Measurements from ENCODE around the gene BRD9. TPM values are rescaled to one million over a fixed set of nuclear protein-coding genes. Genes with fewer than 3 reads are reported as not detected.
"Not testable (repeated sequence)": the region's sequence is repeated elsewhere in the genome, so short reads cannot be mapped to it uniquely, and the experiment has no call there.

Gene BRD9
- total RNA-seq, 1 donor from 2014 or later: 23.6 TPM

DNA sequence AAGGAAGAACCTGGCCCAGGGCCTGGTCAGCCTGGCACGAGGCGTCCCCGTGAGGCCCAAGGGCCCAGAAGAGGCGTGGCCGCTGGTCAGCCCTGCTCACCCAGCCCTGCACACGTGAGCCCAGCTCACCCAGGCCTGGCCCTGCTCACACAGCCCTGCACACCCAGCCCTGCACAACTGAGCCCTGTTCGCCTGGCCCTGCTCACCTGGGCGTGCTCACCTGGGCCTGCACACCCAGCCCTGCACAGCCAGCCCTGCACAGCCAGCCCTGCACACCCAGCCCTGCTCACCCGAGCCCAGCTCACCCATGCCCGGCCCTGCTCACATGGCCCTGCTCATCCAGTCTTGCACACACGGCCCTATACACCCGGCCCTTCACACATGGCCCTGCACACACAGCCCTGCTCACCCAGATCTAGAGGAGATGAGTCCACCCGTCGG lies 43.9 kb downstream of the BRD9 start:
- intact Hi-C loops (cut with micrococcal nuclease): no loop called here
- Histone ChIP-seq H3K27ac (replicated peaks) (peak overlapping the region; percentile 72), H3K27me3 (ENCODE audit: low read depth) (peaks cover 16% of the 10 kb centered on the region), H3K4me1 (peaks cover 10% of the 10 kb centered on the region), H3K9me3 (replicated peaks) (no peaks in the 10 kb centered on the region), H3K36me3 (no peaks in the 10 kb centered on the region), H3K4me3 (peak overlapping the region; percentile 63)
- peak; percentile 22 for DNase-seq
- TF ChIP-seq, protein P1, sequence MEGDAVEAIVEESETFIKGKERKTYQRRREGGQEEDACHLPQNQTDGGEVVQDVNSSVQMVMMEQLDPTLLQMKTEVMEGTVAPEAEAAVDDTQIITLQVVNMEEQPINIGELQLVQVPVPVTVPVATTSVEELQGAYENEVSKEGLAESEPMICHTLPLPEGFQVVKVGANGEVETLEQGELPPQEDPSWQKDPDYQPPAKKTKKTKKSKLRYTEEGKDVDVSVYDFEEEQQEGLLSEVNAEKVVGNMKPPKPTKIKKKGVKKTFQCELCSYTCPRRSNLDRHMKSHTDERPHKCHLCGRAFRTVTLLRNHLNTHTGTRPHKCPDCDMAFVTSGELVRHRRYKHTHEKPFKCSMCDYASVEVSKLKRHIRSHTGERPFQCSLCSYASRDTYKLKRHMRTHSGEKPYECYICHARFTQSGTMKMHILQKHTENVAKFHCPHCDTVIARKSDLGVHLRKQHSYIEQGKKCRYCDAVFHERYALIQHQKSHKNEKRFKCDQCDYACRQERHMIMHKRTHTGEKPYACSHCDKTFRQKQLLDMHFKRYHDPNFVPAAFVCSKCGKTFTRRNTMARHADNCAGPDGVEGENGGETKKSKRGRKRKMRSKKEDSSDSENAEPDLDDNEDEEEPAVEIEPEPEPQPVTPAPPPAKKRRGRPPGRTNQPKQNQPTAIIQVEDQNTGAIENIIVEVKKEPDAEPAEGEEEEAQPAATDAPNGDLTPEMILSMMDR (IDR thresholded peaks at IDR 0.05; ENCODE audit: borderline replicate concordance): no peak

DNA sequence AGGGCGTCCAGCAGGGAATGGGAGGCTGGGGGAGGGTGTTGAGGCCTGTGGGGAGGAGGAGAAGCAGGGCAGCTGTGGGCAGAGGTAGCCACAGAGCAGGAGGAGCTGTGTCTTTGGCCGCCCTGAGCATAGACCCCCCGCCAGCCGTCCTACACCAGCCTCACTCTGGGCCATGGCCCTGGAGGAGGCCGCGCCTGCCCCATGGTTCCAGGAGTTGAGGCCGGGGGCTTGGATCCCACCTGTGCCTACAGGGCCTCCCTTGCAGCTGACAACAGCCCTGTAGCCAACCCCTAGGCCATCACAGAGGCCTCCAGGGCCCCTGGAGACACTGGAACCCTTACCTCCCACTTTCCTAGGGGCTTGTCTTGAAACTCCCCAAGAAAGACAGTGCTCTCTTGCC lies 44.9 kb downstream of the BRD9 start:
- Histone ChIP-seq H3K4me1 (peaks cover 10% of the 10 kb centered on the region), H3K27me3 (ENCODE audit: low read depth) (peaks cover 16% of the 10 kb centered on the region)
- H3K4me3 ChIP-seq; H3K27ac ChIP-seq (replicated peaks); H3K9me3 ChIP-seq (replicated peaks); intact Hi-C loops (cut with micrococcal nuclease); DNase-seq; H3K36me3 ChIP-seq: not testable (repeated sequence)

DNA sequence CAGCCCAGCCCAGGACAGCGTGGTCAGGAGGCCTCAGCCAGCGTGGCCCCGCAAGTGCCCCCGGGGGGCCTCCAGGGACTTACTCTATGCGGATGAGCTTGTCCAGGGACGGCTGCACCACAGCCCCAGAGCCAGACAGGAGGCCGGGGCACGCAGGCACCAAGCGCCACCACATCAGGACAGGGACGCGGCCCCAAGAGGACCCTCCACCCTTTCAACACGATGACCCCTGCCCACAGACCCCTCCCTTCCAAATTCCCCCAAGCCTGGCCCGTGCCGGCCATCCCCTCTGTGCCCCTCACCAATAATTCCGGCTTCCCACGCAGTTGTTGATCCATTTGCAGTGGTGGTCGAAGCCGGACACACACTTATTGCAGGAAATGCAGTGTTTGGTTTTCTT lies 45.4 kb downstream of the BRD9 start:
- H3K4me3 ChIP-seq; intact Hi-C loops (cut with micrococcal nuclease); H3K36me3 ChIP-seq; DNase-seq; H3K9me3 ChIP-seq (replicated peaks); H3K27ac ChIP-seq (replicated peaks): not testable (repeated sequence)
- Histone ChIP-seq H3K27me3 (ENCODE audit: low read depth) (peaks cover 16% of the 10 kb centered on the region), H3K4me1 (peaks cover 10% of the 10 kb centered on the region)

DNA sequence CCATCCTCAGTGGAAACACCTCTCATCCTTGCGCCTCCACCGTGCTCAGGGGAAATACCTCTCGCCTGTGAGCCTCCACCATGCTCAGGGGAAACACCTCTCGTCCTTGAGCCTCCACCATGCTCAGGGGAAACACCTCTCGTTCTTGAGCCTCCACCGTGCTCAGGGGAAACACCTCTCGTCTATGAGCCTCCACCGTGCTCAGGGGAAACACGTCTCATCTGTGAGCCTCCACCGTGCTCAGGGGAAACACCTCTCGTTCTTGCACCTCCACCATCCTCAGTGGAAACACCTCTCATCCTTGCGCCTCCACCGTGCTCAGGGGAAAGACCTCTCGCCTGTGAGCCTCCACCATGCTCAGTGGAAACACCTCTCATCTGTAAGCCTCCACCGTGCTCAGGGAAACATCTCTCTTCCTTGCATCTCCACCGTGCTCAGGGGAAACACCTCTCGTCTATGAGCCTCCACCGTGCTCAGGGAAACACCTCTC lies 46.0 kb downstream of the BRD9 start:
- intact Hi-C loops (cut with micrococcal nuclease); H3K27ac ChIP-seq (replicated peaks); DNase-seq; H3K36me3 ChIP-seq; H3K9me3 ChIP-seq (replicated peaks); H3K4me3 ChIP-seq: not testable (repeated sequence)
- H3K4me1 ChIP-seq: peaks cover 10% of the 10 kb centered on the region
- H3K27me3 ChIP-seq (ENCODE audit: low read depth): peaks cover 16% of the 10 kb centered on the region

DNA sequence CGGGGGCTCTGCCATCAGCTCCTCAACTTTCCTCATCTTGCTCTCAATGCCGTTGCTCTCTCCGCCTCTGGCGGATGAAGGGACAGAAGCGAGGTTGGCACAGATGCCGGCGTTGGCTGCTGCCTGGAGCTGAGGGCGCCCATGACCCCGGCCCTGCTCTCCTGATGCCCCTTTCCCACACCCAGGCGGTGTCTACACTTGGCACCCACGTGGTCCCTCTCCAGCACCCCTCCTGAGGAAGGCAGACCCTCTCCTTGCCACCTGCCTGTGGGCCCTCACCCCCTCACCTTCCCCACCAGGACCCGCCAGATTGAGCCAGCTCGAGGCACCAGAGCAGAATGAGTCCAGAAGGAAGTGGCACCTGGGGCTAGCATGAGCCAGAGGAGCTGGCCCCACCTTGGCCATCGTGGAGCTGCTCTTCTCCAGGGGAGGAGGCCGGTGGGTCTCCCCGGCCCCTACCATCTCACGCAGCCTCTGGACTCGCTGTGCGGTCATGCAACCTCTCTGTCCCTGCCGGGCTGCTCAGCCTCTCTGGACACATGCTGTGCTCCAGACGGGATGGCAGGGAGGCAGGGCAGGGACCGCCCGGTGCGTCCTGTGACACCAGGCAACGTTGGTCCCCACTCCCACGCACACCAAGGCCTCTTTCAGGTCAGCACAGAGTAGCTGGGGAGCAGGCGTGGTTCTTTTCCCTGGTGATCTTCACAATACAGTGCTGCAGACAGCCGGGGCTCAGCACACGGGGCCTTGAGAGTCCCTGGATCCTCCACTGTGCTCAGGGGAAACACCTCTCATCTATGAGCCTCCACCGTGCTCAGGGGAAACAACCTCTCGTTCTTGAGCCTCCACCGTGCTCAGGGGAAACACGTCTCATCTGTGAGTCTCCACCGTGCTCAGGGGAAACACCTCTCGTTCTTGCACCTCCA lies 46.7 kb downstream of the BRD9 start:
- DNase-seq; H3K36me3 ChIP-seq; intact Hi-C loops (cut with micrococcal nuclease); H3K27ac ChIP-seq (replicated peaks); H3K9me3 ChIP-seq (replicated peaks); H3K4me3 ChIP-seq: not testable (repeated sequence)
- H3K4me1 ChIP-seq: peaks cover 10% of the 10 kb centered on the region
- peaks cover 15% of the 10 kb centered on the region for H3K27me3 ChIP-seq (ENCODE audit: low read depth)

DNA sequence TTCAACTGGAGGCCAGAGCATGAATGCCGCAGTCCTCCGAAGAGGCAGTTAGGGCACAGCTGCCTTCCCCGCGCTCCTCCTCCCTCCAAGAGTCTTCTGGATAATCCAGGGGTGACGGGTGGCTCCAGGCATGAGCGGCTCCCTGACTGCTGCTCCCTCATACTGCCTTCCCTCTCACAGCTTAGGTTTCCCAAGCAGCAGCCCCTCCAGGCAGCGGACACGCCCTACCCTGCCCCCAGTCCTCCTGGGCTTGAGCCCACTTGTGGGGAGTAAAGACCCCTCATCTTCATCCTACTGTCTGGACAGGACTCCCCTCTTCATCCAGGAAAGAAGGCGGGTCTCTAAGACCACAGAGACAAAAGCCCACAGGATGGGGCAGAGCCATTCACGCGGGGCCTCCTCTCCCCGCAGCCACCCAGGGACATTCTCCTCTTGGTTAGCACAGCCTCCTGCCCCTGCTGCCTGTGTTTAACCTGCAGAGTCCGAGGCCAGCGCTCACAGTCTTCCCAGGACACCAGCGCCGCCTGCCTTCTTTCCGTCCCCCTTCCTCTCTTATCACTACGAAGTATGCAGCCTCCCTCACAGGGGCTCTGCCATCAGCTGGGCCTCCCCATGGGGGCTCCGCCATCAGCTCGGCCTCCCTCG lies 47.4 kb downstream of the BRD9 start:
- H3K9me3 ChIP-seq (replicated peaks); H3K4me3 ChIP-seq; H3K4me1 ChIP-seq; H3K27me3 ChIP-seq (ENCODE audit: low read depth); H3K36me3 ChIP-seq; H3K27ac ChIP-seq (replicated peaks); intact Hi-C loops (cut with micrococcal nuclease): not testable (repeated sequence)
- peak; percentile 13 for DNase-seq

DNA sequence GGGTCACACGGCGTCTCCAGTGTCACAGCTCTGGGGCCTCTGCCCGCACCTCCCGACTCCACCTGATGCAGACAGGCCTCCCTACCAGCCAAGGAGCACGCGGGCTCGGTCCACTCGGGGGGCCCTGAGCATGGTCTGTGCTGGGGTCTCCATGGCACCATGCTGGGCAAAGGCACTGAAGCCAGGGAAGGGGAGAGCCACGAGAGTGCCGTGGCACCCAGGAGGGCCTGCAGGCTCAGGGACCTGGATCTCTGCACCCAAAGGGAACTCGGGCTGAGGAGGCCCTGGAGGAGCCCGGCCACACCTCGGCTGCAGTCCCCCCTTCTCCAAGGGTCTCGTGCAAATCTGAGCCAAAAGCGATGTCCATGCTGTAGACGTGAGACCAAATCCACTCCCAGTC lies 48.2 kb downstream of the BRD9 start:
- H3K36me3 ChIP-seq: peaks cover 12% of the 10 kb centered on the region
- H3K9me3 ChIP-seq (replicated peaks); H3K27ac ChIP-seq (replicated peaks); intact Hi-C loops (cut with micrococcal nuclease); H3K27me3 ChIP-seq (ENCODE audit: low read depth); H3K4me1 ChIP-seq; H3K4me3 ChIP-seq: not testable (repeated sequence)
- DNase-seq: peak; percentile 9

DNA sequence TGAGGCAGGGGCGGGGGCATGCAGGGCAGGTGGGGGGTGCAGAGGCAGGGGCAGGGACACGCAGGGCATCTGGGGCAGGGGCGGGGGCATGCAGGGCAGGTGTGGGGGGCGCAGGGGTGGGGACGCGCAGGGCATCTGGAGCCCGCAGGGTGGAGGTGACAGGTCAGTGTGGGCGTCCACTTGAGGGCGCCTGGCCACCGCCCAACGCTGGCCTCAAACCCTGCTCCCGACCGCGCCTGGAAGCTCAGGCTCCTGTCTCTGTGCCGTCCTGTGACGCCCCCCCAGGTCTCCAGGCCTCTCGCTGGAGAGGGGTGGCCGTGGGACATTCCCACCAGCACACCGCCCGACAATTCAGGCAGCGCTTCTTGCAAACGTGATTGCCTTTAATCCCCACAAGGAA lies 48.7 kb downstream of the BRD9 start:
- H3K27me3 ChIP-seq (ENCODE audit: low read depth); H3K4me3 ChIP-seq; H3K4me1 ChIP-seq; H3K9me3 ChIP-seq (replicated peaks); intact Hi-C loops (cut with micrococcal nuclease); H3K27ac ChIP-seq (replicated peaks): not testable (repeated sequence)
- peak; percentile 11 for DNase-seq
- H3K36me3 ChIP-seq: peaks cover 12% of the 10 kb centered on the region

DNA sequence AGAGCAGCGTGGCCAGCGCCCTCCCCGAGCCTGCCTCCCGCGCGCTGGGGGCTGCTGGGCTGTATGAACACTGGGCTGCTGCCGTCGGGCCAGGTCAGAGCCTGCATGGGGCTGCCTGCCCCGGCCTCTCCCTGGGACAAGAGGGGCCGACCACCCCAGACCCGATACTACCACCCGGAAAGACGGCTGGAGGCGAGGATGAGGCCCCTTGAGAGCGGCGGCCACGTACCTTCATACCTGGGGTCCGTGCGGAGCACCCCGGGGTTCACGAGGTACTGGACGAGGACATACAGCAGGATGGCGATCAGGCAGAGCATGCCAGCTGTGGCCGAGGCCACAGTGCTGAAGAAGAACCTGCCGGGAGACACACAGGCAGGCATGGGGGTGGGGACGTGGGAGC lies 49.2 kb downstream of the BRD9 start:
- H3K36me3 ChIP-seq: peaks cover 12% of the 10 kb centered on the region
- H3K9me3 ChIP-seq (replicated peaks); H3K27me3 ChIP-seq (ENCODE audit: low read depth); H3K27ac ChIP-seq (replicated peaks); intact Hi-C loops (cut with micrococcal nuclease); DNase-seq; H3K4me1 ChIP-seq; H3K4me3 ChIP-seq: not testable (repeated sequence)

DNA sequence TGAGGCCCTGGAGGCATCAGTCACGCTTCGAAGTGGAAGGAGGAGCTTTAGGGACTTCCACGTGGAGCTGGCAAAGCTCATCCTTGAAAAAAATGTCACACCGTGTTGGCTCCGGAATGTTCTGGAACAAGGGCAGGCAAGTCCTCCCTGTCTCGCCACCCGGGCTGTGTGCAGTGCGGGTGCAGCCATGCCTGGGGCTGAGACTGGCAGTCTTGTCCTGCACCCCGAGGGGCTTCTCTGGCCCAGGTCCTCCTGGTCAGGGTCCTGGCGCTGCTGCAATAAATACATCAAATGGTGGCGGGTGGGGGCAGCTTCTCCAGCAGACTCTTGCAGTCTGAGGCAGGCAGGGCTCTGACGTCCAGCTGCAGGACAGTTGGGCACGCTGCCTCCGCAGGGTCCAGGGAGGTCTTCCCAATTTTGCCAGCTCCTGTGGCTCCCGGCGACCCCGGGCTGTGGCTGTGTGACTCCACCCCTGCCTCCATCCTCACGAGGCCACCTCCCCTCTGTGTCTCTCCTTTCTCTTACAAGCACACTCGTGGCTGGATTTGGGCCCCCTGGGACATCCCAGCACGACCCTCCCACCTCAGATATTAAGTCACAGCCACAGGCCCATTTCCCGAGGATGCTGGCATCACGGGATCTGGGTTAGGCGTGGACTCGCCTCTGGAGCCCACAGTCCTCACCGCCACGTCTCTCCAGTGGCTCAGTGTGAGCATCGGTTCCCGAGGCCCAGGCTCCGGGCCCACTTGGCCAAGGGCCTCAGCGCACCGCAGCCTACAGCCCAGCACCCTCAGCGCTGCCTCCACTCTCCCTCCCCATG lies 50.0 kb downstream of the BRD9 start:
- H3K9me3 ChIP-seq (replicated peaks); H3K27ac ChIP-seq (replicated peaks); intact Hi-C loops (cut with micrococcal nuclease); H3K4me3 ChIP-seq; H3K27me3 ChIP-seq (ENCODE audit: low read depth); DNase-seq; H3K4me1 ChIP-seq: not testable (repeated sequence)
- peaks cover 12% of the 10 kb centered on the region for H3K36me3 ChIP-seq

DNA sequence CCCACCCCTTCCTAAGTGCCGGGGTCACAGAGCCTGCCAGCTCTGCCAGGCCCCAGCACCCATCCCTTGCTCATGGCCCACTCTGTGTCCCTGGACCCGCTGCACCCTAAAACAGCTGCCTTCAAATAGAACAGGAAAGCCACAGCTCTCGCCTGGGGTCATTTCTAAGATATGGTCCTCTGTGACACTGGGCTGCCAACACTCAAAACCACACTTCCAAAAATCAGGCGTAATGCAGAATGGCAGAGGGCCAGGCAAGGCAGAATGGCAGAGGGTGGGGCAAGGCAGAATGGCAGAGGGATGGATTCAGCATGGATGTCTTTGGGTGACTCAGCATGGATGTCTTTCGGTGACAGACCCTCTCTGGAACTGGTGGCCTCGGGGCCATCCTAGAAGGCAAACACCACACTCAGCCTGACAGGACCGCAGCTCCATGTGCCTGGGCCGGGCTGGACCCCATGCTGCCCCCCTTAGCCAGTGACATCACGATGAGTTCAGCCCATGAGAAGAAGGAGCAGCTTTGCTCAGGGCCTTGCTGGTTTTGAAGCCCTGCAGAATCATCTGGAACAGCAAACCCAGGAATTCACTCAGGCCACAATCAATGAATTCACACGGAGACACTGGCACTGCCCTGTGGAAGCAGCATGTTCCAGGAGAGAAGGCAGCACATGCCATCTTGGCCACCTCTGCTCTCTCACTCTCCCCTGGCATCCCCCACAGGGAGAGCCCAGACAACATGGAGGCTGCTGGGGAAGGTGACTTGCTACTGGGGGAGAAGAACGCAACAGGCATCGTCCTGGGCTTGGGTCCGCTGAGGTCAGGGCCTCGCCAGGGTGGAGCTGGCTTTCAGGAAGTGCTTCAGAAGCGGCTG lies 50.8 kb downstream of the BRD9 start:
- DNase-seq; intact Hi-C loops (cut with micrococcal nuclease): not testable (repeated sequence)

More for the DNA sequence above, 50.8 kb downstream of the BRD9 start:
- not testable (repeated sequence) for H3K4me1 ChIP-seq; H3K27ac ChIP-seq (replicated peaks); H3K27me3 ChIP-seq (ENCODE audit: low read depth); H3K4me3 ChIP-seq; H3K9me3 ChIP-seq (replicated peaks)
- peaks cover 12% of the 10 kb centered on the region for H3K36me3 ChIP-seq

Measured in left ventricle myocardium inferior (tissue), 1 donor.